ENCODE results near the gene HOXA3.

The HOXA3 gene

DNA sequence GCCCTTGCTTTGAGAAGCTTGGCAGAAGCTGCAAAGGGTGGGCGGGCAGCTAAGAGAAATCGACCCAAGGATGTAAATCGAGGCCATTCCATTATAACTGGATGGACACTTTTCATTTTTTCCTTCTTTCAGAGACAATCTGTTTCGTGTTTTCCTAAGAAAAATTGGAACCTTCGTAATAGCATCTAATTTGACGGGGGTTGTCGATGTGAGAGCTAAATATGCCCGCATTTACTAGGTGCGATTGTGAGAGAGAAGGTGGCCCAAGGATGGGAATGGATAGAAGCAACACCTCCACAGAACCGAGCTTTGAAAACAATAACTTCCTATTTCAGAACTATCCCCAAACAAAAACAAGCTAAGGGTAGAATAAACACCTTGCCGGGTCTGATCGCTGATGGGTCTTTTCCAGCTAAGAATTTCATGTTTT is 21.0 kb downstream of the HOXA3 start:
- no peak for DNase-seq

DNA sequence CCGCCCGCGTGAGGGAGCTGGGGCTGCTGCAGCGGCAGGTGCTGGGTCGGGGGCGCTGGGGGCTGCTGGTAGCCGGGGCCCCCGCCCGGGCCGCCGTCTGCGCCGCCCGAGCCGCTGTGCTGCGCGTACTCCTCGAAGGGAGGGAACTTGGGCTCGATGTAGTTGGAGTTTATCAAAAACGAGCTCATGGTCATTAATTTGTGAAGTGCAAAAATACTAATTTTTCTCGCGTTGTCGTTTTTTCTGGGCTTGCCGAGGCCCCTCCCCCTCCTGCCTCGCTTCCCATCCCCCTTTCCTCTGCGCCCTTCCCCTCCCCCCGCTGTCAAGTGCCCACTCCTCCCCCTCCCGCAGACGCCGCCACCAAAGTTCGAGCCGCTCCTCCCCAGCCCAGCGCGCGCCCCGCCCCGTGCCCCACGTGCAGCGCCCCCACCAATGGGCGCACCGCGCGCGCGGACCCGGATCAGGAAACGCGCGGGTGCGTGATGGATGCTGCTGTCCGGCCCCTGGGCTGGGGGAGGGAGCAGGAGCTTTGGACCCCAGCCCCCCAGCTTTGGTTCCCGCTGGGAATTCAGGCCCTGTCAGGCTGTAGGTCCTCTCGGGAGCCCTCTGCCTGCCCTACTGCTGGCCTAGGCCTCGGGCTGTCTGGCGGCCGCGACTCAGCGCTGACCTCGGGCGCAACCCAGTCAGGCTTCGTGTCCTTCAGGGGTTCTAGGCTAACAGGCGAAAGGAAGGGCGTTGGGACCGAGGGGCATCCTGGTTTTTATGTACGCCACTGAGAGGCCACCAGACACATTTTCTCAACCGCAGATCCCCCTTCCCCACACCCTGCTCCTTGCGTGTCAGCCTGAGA is 21.6 kb downstream of the HOXA3 start, which contains the start of gene HOXA4:
HOXA4 (minus strand) TSS at position 218 of the 850 bp plus-strand sequence; CDS start at position 194, 24 bp downstream.
- DNase-seq, result peak in 3 of 58 donors; percentile 5 to 30 (median 5)

DNA sequence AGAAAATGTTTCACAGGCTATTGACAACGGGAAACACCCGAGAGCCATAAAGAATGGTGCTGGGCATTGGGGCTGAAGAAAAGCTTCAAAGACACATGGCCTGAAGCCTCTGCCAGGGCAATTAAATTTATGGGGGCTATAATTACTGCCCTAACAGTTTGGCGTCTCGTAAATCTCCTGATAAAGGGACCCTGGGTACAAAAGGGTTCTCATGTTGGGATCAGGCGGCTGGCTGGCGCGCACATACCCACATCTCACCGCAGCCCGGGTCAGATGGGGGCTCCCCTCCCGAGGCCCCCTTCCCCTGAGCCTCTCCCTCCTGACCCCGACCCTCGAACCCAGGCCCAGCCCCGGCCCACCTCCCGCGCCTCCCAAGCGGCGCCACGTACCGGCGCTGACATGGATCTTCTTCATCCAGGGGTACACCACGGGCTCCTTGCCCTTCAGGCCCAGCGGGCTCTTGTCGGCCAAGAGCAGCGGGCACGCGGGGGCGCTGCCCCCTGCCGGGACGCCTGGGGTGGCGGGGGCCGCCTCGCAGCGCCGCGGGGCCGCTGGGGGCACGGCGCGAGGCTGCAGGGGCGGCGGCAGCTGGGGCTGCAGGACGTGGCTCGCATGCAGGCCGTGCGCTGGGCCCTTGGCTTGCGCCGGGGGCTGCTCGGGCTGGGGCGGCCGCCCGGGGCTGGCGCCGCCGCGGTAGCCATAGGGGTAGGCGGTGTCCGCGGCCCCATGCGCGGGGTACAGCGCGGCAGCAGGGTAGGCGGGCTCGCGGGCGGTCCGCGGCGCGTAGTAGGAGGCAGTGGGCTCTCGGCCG is 22.4 kb downstream of the HOXA3 start:
- DNase-seq, result no peak

DNA sequence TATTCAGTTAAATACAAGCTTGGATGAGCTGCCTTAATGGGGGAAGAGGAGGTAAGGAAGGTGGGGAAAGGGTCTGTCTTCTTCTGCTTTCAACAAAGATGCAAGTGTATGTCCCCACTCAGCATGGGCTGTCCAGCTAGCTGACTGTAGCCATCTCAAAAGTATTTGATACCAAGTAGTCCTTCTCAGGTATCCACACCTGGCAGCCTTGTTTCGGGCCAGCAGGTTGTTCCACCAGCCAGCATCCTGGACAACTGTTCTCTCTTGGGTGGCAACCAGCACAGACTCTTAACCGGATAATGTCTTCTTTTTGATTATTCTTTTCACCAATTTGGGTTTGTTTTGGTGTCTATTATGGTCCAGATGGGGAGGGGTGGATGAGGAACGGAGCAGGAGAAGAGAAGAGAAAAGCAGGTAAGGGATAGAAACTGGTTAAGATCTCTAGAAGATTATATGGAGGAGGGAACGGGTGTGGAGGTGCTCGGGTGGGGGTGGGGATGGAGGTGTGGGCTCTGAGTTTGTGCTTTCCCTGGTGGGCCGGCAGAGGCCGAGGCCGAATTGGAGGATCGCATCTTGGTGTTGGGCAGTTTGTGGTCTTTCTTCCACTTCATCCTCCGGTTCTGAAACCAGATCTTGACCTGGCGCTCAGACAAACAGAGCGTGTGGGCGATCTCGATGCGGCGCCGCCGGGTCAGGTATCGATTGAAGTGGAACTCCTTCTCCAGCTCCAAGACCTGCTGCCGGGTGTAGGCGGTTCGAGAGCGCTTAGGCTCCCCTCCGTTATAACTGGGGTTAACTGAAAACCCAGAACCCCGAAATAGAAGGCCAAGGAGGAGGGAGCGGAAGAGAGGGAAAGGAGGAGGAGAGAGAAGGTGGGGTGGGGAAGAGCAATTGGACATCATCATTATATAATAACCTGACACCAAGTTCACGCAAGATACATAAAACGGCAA is 23.3 kb downstream of the HOXA3 start:
- no peak for DNase-seq

DNA sequence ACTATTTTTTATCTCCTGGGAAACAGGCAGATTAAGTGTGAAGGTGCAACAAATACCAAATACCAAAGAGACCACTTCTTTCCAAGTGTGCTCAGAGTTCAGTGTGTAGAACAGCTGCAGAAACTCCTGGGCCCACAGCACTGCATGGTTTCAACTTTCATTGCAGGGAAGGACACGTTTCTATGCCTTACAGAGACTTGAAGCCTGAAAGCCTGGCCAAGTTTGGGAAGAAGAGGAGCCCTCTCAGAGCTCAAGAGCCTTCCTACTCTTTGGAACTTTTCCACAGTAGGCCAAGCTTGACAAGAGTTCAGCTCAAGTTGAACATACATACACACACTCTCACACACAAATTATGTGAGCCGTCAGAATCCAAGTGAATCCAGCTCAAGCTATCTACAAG is 24.3 kb downstream of the HOXA3 start:
- no peak for DNase-seq

DNA sequence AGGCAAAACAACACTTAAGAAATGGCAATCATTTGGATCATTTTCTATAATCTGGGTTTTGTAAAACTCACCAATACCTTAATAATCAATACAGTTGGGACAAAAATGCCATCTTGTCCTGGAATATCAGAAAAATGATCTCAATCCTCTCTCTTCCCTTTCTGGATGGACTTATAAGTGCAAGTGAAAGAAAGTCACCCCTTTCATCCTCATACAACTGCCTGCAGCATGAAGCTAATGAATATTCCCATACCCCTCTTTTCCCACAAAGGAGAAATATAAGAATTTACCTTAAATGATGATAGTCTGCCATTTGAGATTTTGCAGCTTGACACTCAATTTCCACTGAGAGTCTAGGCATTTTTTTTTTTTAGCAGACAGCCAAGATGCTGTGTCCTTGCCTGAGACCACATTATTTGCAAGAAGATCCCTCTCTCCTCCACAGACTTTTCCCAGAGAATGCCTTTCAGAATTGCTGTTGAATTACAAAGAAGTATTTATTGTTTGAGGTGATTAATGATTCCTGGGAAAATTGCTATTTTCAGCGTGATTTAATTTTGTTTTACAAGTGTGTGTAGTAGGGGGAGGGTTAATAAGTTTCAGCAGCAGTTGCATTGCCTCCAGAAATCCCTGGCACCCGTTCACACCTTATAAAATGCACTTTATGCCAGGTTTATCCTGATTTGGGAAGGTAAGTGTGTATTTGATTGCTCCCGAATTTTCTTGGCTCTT is 25.6 kb downstream of the HOXA3 start:
- DNase-seq, result no peak

DNA sequence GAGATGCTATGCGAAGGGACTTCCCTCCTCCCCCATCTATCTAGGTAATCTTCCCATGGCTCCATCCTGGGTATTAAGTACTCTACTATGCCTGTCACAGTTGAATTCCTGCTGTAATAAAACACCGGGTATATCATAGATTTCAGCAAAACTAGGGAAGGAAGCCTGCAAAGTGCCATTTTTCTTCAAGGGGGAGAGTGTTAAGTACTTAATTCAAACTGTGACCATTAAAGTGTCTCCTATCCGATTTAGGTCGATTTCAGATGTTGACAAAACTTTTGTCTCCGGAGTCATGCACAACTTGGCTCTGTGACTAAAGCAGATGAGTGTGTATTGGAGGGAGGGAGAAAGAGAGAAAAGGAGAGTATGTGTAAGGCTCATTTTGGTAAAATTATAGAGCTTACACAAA is 26.4 kb downstream of the HOXA3 start:
- no peak for DNase-seq

DNA sequence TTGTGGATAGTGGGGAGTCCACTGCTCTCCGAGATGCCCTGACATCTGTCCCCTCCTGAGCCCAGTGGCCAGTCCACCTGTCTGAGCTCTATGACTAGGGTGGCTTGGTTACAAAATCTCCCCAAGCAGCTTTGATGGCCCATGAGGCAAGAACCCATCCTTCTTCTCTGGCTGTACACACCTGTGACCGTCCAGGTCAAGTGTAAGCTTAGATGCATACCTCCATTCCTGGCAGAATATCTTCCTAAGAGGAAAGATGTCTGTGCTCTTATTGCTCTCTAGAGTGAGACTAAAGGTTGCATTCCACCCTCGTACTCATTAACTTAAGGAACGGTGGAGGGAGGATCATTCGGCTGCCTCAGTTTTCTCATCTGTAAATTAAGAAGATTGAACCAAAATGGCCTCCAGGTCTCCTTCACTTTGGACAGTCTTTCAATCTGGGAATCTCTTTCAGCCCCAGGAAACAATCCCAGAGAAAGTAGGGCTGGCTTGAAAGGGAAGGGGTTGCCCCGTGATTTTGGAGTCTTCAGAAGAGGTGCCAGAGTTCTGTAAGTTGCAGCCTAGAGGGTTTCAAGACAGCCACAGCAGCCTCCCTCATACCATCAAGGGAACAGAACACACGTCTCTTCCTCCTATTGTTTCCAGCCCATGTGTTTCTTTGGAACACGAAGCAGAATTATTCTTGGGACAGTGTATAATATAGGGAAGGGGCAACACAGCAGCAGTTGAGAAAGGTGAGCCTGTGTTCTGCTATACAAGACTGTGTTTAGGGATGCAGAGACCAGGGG is 27.3 kb downstream of the HOXA3 start:
- no peak for DNase-seq

DNA sequence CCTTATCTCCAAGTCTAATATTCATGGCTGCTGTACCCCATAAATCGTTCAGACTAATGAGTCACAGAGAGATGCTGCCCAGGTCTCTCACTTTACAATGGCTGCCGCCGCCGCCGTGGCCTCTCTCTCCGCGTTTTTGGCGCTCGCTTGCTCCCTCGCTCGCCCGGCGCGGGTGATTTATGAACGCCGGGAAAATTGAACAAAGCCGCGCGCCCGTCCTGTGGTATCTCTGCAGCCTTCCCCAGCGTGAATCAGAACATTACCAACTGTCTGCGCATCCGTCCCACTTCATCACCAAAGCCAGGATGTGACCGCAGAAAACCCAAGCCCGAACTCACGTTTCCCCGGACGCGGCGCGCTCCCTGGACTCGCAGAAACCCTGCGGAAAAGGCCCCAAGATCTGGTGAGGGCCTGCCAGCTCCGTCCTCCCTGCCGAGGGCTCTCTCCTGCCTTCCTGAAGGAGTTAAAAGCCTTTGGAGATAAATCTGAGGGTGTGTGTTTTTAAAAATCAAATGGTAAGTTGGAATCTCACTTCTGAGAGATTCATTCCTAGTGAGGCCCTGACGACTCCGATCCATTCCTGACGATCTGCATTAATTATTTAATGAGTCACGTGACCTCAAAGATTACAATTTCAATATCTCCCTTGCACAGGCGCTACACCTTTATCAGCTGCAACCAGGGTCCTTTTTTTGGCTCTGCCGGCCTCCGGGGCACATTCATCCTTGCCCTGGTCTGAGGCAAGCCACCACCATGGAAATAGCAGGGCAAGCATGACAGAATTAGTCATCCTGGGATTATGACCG is 28.1 kb downstream of the HOXA3 start:
- DNase-seq, result no peak

DNA sequence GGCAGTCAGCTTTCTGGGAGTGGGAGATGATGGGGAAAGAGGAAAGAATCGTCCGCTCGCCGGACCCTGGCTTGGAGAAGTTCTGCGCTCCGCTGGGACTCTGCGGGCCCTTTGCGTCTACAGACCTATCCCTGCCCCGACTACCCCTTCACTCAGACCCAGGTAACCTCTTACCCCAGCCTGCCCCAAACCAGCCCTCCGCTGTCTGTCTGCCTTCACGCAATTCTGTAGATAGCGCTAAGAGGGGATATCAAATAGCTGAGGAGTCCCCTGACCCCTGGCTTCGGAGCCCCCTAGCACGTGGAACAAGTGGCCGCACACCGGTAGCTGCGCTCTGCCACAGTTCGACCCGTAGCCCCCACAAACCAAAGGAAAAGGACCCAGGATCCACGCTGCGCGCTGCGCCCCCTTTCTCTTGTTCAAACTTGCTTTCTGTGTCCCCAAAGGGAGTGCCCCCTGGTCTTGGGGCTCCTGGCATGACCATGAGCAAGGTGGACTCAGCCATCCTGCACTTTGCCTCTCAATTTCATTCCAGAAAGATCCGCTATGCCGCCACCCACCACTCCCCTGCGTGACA is 28.8 kb downstream of the HOXA3 start:
- no peak for DNase-seq

DNA sequence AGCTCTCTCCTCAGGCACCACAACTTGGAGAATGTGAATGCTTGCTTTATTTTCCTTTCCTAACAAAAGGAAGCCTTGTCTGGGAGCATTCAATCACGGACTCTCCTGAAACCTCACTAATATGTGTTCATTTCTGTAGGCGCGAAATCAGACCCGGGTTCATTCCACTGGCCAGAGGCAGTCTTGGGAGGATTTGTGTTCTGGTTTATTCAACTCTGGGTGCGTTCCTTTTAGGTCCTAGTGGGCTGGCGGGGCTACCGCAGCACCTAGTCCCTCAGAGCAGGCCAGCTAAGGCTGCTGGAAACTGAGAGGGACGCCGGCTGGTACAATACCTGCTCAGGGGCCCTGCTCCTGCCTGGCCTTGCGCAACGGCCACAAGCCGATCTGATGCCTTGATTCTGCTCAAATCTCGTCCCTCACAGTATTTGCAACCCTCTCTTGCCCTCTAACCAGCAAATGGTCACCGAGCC is 29.3 kb downstream of the HOXA3 start:
- no peak for DNase-seq

DNA sequence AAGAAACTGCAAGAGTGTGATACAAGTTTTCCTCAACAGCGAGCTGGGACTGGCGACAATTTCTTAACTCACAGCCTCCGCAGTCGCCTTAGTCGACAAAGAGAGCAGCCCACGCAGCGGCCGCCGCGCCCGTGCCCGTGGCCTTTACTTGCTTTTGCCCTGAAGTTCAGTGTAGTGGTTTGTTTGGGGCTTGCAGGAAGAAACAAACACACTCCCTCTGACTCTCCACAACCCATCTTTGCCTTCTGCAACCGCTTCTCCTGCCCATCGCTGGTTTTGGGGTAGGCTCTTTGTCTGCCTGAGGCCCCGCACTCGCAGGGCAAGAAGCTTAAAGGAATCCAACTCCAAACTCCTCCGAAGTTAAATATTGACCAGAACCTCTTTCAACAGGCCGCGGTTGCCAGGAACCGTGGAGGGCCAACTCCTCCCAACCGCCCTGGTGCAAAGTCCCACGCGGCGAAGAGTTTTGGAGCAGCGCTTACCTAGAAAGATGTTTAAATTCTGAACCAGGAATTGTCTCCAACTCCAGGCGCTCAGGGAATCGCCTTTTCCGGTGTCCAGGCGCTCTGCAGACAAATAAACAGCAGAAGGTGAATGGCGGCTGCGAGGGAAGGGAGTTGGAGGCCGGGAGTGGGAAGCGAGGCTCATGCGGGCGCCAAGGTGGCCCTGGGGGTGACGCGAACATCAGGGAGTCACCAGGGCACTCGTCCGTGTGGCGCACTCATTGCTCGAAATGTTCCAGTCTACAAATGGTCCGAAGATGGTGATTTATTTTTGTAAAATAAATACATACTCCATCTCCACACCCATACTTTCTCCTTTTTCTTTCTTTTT is 30.1 kb downstream of the HOXA3 start:
- no peak for DNase-seq

DNA sequence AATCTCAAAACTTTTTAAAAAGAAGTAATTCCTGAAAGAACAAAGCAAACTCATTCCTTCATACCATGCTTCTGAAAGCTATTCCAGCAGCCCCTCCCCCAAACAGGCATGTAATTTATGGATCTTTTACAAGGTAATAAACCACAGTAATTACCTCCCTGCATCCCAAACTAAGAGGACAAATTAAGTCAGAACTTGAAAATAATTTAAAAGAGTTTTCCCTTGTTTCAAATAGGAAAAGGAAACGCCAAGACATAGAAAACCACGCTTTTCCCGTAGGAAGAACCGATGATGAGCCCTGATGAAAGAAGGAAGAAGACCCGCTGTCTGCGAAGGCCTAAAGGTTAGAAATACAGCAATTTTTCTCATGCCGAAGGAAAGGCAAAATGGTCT is 30.7 kb downstream of the HOXA3 start:
- no peak for DNase-seq

DNA sequence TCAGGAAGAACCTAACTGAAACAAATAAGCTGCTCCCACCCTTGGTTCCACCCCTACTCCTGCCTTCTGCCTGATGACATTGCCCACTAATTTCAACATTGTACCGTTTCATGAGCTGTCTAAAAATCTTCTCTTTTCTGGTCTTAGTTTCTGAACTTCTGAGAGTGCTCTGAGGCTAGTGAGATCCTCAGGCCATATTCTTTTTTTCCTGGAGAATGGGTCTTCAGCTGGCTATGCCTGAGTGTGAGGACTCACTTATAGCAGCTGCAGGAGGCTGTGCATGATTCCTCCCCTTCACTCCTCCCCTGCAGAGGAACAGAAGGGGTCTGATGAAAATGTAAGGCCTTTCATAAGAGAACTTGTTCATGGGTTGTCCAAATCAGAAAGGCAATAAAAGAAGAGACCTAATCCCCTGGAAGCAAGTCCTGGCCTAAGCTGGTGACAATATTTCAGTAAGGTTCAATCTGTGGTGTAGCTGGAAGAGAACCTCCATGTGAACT is 32.9 kb downstream of the HOXA3 start:
- no peak for DNase-seq

DNA sequence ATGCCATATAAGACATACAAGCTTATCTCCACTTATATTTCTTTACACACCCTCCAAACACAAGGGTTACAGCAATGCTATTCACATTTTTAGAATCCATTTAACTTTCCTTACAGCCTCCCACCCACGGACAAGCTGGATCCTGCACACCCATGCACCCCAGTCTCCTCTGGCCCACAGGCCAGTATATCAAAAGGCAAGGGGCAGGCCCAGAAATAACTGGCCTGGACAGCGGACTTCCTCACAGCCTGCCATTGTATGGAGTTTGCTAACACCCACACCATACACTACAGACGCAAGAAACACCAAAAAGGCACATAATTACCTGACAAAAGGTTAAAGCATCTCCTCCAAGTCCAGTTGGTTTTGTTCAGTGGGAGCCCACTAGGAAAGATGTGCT is 33.8 kb downstream of the HOXA3 start:
- DNase-seq, result no peak

DNA sequence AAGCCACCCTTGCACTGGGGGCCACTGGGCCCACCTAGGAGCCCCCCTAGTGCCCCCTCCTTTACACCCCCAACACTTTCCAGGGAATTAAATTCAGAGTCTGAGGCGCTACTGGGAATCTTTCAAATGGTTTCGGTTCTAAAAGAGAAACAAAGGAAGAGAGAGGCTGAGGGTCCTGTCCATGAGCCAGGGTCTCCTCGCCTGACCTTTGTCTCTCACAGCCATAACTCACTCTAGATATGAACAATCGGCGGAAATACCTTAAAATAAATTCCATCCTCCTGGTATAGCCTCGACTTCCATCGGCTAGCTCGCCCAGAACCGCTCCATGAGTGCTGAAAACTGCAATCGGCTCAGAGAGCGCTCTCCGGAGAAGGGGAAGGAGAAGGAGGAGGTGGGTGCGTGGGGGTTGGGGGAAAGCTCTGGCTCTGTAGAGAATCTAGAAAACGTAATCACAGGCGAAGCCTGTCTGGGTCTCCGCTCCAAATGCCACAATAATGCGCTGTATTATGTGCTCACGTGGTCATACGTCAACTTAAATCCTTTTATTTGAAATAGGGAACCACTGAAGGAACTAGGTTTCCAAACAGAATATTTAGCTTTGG is 34.4 kb downstream of the HOXA3 start:
- DNase-seq, result no peak

Data from anterior cingulate cortex (tissue), 58 donors.